Lung (tissue), 12 donors: ENCODE results near the gene CPLX3. TPM values are rescaled to one million over a fixed set of nuclear protein-coding genes. Genes with fewer than 3 reads are reported as not detected.

Experiments
- ATAC-seq: fragments of 200-7000 bp; cut with Tn5 transposase; one replicate; pipeline ENCODE4 v1.9.1; 2020; ENCODE audit warnings: moderate number of reproducible peaks; ENCODE audit not compliant: insufficient read depth, low FRiP score
- DNase-seq, 3 donors: peaks; one replicate each; pipeline ENCODE4 v3.0.0-alpha.2; 2013 to 2017
- H3K27ac ChIP-seq, 2 donors: one replicate each; pipeline ENCODE4 v1.5.1; 2013; ENCODE audit warnings: mild to moderate bottlenecking in 2 of 2, moderate library complexity in 2 of 2, control low read depth in 1 of 2, inconsistent platforms in 1 of 2, low read depth in 1 of 2, low read length in 1 of 2
- H3K27me3 ChIP-seq, 3 donors: one replicate each; pipeline ENCODE4 v1.5.1; 2013; ENCODE audit warnings: low read length in 2 of 3; ENCODE audit not compliant: control insufficient read depth in 3 of 3, insufficient read depth in 3 of 3
- H3K36me3 ChIP-seq, 4 donors: one replicate each; pipeline ENCODE4 v1.5.1; 2013; ENCODE audit warnings: low read length in 4 of 4, mild to moderate bottlenecking in 1 of 4, moderate library complexity in 1 of 4; ENCODE audit not compliant: control insufficient read depth in 4 of 4, insufficient read depth in 4 of 4
- H3K4me1 ChIP-seq, 5 donors: one replicate each; pipeline ENCODE4 v1.5.1; 2013; ENCODE audit warnings: low read length in 5 of 5, mild to moderate bottlenecking in 2 of 5, moderate library complexity in 1 of 5; ENCODE audit not compliant: control insufficient read depth in 5 of 5, insufficient read depth in 5 of 5
- H3K4me3 ChIP-seq: one replicate; pipeline ENCODE4 v1.5.1; 2013; ENCODE audit warnings: mild to moderate bottlenecking, control low read depth, moderate library complexity
- H3K9ac ChIP-seq, 2 donors: one replicate each; pipeline ENCODE4 v1.5.1; 2013; ENCODE audit warnings: low read length in 2 of 2, control low read depth in 1 of 2; ENCODE audit not compliant: insufficient read depth in 1 of 2
- H3K9me3 ChIP-seq, 4 donors: one replicate each; pipeline ENCODE4 v1.5.1; 2013; ENCODE audit warnings: low read length in 3 of 4, mild to moderate bottlenecking in 1 of 4, moderate library complexity in 1 of 4; ENCODE audit not compliant: control insufficient read depth in 4 of 4, insufficient read depth in 3 of 4
- WGBS, 2 donors: extraction: QIAGEN DNeasy Blood & Tissue Kit; methylation state at CpG; one replicate each; pipeline ENCODE4 v1.1.7; 2013; 5-methylcytosine and 5-hydroxymethylcytosine counted together
- polyA plus RNA-seq, 2 donors: library from polyadenylated mRNA; stranded (reverse); fragments of 200-250 nt; gene quantifications; one replicate each; pipeline ENCODE4 v1.2.1, GENCODE V29; 2013
- total RNA-seq, 2 donors: library from RNA; depleted of rRNA in 1 of 2; stranded (reverse); fragments of >200 nt in 1 of 2; gene quantifications; one replicate each; pipeline ENCODE4 v1.2.1, GENCODE V29; 2014 to 2021
- TF ChIP-seq, protein P1 (sequence below): IDR thresholded peaks from 2 replicates; pipeline ENCODE4 v1.5.1; 2012; ENCODE audit warnings: mild to moderate bottlenecking; ENCODE audit errors: control extremely low read depth, extremely low read depth
- donor health status: control.
- donor health status: control.
- donor health status: Bipolar disorder and iron deficiency.
- donor health status: healthy.
- donor health status: DM: yes; HTN: yes; CAD: no.

The CPLX3 gene
- total and polyA plus RNA-seq, 4 donors = 0.10 to 0.13 TPM; not detected in 2

DNA sequence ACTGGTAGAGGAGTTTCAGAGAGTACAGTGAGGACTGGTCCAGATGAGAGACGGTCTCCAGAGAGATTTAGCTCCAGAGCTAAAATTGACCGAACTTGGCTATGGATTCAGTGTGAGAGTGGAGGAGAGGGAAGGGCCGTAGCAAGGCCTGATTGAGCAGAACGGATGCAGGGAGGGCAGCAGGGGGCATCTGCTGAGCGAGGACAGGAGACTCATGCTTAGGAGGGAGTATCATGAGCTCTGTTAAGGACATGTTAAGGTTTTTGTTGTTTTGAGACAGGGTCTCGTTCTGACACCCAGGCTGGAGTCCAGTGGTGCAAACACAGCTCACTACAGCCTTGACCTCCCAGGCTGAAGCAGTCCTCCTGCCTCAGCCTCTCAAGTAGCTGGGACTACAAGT, 21.5 kb upstream of the CPLX3 start:
- Histone ChIP-seq H3K27ac (no peak overlapping the region), H3K9me3 (no peaks in the 10 kb centered on the region), H3K4me3 (no peak overlapping the region), H3K36me3 (peaks cover 3 to 35% (median 8%) of the 10 kb centered on the region in 4 donors), H3K9ac (no peak overlapping the region), H3K27me3 (no peaks in the 10 kb centered on the region), H3K4me1 (peaks cover 0 to 1% (median 0%) of the 10 kb centered on the region in 5 donors)
- WGBS, 2 donors = 77 to 79% methylated on average over 6 of the region's 6 CpGs
- TF ChIP-seq, protein P1, sequence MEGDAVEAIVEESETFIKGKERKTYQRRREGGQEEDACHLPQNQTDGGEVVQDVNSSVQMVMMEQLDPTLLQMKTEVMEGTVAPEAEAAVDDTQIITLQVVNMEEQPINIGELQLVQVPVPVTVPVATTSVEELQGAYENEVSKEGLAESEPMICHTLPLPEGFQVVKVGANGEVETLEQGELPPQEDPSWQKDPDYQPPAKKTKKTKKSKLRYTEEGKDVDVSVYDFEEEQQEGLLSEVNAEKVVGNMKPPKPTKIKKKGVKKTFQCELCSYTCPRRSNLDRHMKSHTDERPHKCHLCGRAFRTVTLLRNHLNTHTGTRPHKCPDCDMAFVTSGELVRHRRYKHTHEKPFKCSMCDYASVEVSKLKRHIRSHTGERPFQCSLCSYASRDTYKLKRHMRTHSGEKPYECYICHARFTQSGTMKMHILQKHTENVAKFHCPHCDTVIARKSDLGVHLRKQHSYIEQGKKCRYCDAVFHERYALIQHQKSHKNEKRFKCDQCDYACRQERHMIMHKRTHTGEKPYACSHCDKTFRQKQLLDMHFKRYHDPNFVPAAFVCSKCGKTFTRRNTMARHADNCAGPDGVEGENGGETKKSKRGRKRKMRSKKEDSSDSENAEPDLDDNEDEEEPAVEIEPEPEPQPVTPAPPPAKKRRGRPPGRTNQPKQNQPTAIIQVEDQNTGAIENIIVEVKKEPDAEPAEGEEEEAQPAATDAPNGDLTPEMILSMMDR = no peak
- DNase-seq = no peak
- no peak for ATAC-seq

DNA sequence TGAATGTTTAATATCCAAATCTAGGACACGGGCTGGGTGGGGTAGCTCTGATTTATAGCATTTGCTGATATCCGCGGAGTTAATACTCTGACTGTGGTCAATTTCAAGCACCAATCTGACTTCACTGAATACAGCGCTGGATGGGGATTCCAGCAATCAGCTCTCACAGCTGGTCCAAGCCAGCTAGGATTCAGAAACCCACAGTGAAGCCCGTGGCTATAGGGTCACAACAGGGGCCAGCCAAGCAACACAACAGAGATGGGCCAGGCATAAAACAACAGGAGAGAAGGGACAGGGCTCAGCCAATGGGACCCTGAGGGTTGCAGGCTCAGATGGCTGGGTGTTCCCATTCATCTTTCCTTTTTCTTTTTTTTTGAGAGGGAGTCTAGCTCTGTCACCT, 19.1 kb upstream of the CPLX3 start:
- Histone ChIP-seq H3K27me3 (no peaks in the 10 kb centered on the region), H3K4me1 (peaks cover 0 to under 1% (median 0%) of the 10 kb centered on the region in 5 donors), H3K9ac (no peak overlapping the region), H3K36me3 (peaks cover 0 to 15% (median 3%) of the 10 kb centered on the region in 4 donors), H3K9me3 (no peaks in the 10 kb centered on the region), H3K27ac (no peak overlapping the region), H3K4me3 (no peak overlapping the region)
- no peak for DNase-seq
- TF ChIP-seq, protein P1 = no peak
- no peak for ATAC-seq
- WGBS, 2 donors = 69 to 84% methylated on average over 5 of the region's 5 CpGs

DNA sequence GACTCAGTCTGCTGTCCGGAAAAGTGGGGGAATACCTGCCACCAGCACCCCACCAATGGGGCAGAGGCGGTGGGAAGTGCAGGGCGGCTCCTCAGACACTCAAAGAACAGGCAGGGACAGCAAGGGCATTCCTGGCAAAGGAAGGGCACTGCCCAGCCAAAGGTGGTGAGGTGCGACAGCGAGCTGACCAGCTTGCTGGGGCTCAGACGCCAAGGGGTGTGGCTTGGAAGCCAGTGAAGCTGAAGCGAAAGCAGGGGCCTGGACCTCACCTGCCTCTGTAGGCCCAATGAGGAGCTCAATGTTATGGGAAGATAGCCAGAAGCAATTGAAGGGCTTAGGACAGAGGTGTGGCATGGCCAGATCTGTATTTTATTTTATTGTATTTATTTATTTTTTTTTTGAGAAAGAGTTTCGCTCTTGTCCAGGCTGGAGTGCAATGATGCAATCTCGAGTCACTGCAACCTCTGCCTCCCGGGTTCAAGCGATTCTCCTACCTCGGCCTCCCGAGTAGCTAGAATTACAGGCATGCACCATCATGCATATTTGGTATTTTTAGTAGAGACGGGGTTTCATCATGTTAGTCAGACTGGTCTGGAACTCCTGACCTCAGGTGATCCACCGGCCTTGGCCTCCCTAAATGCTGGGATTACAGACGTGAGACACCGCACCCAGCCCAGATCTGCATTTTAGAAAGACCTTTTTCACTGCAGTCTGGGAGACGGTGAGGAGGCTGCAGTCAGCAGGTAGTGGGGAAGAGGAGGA, 18.2 kb upstream of the CPLX3 start:
- no peak for DNase-seq
- Histone ChIP-seq H3K9me3 (no peaks in the 10 kb centered on the region), H3K4me1 (peaks cover 0 to 8% (median 0%) of the 10 kb centered on the region in 5 donors), H3K27me3 (no peaks in the 10 kb centered on the region), H3K36me3 (peaks cover 0 to 6% (median 3%) of the 10 kb centered on the region in 4 donors), H3K27ac (peak overlapping the region in 1 of 2 donors; percentile 0), H3K4me3 (no peak overlapping the region), H3K9ac (no peak overlapping the region)
- peak; percentile 31 for ATAC-seq
- TF ChIP-seq, protein P1 = no peak
- 72 to 82% methylated on average over 18 of the region's 18 CpGs for WGBS, 2 donors

DNA sequence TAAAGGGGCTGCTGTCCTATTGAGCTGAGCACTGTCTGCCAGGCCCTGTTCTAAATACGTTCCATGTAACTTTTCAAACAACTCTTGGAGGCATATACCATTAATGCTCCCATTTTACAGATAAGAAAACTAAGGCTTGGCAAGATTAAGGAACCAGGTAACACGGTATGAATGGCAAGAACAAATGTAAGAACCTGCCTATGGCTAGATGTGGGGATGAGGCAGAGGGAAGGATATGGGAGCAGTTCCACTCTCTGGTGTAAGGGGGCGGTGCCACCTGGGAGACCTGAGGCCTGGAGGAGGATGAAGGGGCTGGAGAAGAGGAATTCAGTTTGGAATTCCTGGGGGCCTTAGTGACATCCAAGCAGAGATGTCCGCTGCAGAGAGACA, 17.6 kb upstream of the CPLX3 start:
- peaks cover 0 to 8% (median 0%) of the 10 kb centered on the region in 5 donors for H3K4me1 ChIP-seq
- H3K36me3 ChIP-seq = peaks cover 0 to under 1% (median 0%) of the 10 kb centered on the region in 4 donors
- no peaks in the 10 kb centered on the region for H3K27me3 ChIP-seq
- DNase-seq (no peak), ATAC-seq (no peak)
- 67 to 84% methylated on average over 4 of the region's 4 CpGs for WGBS, 2 donors
- no peak overlapping the region for H3K27ac ChIP-seq
- H3K9ac ChIP-seq = no peak overlapping the region
- H3K4me3 ChIP-seq = no peak overlapping the region
- TF ChIP-seq, protein P1 = no peak
- H3K9me3 ChIP-seq = no peaks in the 10 kb centered on the region
